ENCODE measurements around the gene DUSP18. TPM values are rescaled to one million over a fixed set of nuclear protein-coding genes. Genes with fewer than 3 reads are reported as not detected.
A peak's percentile ranks its signal among the peaks of the same experiment; 100 is the strongest.
"Not testable (repeated sequence)": the region's sequence is repeated elsewhere in the genome, so short reads cannot be mapped to it uniquely, and the experiment has no call there.

Gene DUSP18
- total RNA-seq, 1 donor from 2014 or later: 10.4 TPM

DNA sequence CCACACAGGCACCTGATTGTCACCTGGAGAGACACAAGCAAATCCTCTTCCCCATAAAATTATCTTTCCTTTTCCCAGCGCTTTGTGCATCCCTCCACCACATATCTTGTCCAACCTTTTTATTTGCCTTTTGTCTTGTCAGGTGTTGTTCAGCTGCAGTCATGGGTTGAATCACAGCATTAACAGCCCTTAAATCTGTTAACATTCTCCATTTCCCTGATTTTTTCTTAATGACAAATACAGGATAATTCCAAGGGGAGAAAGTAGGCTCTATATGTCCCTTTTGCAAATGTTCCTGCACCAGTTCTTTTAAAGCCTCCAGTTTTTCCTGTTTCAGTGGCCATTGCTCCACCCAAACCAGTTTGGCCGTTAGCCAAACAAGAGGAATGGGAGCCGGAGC is 8.9 kb upstream of the DUSP18 start:
- ATAC-seq: not testable (repeated sequence)

DNA sequence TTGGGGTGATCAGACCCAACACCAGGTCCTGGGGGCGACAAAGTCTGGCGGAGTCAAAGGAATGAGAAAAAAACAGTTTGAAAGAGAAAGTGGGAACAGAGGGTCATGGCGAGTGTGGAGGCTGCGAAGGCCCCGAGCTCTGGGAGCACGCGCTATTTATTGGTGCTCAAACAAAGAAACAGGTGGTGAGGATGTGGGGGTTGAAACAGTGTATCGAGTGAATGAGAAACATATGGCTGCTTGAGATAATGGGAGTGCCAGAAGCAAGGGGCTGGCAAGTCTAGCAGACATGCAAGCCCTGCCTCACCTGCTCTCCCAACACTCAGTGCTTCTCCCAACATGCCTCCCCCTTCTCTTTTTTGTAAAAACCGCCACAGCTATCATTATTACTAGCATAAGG is 7.8 kb upstream of the DUSP18 start:
- ATAC-seq: no peak

DNA sequence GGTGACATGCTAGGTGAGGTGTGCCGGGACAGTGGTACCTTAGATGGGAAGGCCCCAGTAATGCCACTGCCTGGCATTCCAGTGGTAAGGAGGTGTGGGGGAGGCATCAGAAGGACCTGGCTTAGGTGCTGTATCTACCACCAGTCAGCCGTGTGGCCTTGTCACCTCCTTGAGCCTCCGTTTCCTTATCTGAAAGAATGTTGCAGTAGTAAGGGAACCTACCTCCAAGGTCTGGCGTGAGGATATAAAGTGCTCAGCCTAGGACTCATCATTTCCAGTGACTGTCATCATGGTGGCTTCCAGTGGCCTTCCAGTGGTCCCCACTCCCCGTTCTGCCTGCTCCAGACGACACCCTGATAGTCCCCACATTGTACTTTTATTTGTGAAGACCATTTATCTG is 6.8 kb upstream of the DUSP18 start:
- ATAC-seq: no peak

DNA sequence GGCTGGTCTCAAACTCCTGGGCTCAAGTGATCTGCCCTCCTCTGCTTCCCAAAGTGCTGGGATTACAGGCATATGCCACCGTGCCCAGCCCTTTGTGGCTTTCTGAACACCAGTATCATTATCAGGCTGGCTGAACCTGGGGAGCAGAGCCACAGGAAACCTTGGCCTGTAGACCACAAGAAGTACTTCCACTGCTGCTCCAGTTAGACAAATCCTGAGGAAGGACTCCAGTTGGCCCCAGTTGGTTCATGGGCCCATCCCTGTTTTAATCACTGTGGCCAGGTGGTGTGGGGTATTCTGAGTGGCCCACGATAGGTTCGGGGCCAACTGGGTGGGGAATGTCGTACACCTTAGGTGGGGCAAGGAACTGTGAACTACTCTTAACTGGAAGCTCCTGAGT is 5.5 kb upstream of the DUSP18 start:
- no peak for ATAC-seq

DNA sequence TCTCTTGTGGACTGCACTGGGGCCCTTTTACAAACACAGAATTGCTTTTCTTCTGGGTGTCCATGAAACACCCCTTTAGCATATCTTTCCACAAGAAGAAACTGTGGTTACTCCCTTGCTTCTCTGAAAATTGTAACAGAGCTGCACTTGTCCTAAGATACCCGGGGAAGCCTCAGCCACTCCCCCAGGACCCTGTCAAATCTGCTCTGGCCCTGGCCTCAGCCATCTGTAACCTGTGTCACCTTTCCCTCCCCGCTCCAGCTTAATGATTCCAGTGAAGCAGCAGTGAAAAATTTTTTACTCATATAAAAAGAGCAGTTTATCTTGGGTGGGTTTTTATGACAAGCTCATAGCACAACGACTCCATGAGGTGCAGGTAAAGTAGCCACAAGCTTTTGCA is 3.4 kb upstream of the DUSP18 start:
- ATAC-seq: no peak

DNA sequence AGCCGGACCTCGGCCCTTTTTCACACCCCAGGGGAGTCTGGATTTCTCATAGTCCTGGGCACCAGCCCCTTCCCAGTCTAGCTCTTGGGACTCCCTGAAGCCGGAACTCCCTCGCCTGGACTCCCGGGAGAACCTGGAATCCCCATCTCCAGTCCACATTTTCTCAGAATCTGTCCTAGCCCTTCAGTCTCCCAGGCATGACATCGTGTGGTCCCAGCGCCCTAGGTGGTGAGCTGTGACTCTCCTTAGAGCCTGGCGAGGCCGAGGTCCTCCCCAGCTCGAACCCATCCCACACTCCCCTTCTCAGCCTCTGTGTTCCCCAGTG is 673 bp upstream of the DUSP18 start:
- ATAC-seq: no peak

DNA sequence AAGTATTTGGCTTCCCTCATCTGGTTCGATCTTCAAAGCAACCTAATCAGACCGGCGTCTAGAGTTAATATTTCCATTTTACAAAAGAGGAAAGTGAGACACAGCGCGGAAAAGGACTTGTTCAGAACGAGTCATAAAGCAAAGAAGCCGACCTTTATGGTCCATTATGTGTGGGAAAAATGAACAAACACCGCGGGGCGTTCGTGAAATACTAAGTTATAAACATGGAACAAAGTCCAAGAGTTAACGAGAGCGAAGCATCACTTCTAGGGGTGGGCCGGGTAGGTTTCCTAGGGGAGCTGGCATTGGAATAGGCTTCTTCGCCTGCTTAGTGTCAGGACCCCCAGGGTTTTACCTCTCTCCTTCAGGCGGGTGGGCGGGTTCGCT is 575 bp downstream of the DUSP18 start:
- ATAC-seq: no peak

DNA sequence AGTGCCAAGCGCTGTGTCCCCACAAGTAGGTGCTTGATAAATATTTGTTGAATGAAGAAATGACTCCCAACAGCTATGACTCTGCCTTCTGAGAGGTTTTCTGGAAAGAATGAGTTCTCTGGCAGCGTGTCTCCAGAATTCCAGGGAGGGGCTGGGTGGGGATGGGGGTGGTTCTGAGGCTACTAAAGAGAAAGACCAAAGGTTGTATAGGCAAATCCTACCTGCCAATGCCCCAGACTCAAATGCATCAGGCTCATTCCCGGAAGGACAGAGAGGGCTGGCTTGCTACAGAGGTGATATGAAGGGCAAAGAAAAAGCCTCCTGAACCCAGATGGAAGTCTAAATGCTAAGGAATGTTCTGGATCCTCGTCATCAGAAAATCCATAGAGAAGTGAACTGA is 1.9 kb downstream of the DUSP18 start:
- ATAC-seq: no peak

DNA sequence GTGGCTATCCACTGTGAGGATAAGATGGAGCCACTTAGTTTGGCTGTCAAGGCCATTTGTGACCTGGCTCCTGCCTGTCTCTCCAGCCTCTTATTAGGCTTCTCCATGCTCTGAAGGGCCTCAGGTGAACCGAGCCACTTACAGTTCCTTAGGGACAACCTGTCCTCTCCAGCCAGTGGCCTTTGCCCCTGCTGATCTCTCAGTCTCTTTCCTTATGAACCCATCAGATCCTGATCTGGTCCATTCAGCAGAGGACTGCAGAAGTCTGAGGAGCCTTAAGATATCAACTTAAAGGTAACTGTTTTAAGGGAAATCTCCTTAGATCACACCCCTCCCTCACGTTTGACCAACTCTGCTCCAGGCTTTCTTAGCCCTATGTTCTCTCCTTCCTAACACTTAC is 2.4 kb downstream of the DUSP18 start:
- ATAC-seq: no peak

DNA sequence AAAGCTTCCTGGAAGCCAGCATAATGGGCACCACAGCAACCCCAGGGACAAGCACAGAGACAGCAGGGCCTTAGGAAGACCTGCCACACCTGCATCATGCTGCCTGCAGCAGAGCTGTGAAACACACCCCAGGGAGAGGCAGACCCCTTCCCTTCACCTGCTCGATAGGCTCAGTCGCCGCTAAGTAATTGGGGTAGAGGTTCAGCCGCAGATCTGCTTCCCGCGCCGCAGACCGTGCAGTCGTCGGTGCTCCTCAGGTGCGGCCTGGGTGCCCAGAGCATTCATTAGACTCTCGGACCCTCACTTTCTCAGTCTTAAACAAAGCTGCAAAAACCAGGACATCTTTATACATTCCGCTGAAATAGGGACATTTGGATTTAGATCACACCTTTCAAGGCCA is 2.9 kb downstream of the DUSP18 start:
- no peak for ATAC-seq

DNA sequence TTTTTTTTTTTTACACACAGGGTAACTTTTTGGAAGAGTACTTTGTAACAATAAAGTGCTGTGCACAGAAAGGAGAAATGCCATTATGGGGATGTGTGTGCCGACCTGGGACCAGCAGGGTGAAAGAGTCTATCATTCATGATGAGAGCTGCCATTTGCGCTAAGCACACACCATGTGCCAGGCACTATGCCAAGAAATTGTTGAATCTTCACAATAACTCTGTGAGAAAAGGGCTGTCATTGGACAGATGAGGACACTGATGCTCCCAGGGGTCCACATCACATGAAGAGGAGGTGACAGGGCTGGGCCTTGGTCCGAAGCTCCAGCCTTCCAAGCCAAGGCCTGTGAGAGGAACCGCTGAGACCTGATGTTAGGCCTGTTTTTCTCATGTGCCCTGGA is 5.6 kb downstream of the DUSP18 start:
- no peak for ATAC-seq

DNA sequence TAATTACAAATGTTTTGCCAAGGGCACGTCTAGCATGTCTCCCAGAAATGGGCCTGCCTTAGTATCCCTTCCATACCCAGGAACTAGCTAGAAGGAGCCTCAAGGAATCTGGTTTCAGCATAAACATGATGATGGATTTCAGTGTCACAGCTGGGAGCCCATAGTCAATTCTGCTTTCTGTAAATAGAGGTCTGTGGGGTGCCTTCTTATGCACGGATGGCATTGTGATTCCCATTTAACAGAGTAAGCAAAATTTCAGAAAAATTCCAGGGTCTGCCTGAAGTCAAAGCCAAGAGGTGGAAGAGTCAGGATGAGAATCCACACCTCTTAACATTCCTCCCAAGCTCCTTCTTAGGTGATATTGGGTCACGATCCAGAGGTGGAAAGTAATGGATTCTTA is 12.1 kb downstream of the DUSP18 start:
- no peak for ATAC-seq

DNA sequence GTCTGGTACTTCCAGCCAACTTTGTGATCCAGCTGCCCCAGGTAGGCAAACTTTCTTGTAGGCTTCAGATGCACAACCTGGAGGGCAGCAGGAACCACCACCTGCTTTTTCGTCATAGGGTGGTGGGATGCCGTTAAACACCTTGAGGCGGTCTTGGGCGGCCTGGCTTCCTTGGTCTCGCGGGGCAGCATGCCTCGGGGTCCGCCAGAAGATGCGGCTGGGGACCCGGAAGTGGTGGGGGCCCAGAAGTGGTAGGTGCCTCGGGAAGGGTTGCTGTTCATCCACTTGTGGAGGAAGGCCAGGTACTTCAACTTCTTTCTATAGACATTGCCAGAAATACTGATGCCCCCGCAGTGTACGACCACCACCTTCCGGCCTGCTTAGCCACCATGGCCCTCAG is 13.3 kb downstream of the DUSP18 start:
- ATAC-seq: no peak

DNA sequence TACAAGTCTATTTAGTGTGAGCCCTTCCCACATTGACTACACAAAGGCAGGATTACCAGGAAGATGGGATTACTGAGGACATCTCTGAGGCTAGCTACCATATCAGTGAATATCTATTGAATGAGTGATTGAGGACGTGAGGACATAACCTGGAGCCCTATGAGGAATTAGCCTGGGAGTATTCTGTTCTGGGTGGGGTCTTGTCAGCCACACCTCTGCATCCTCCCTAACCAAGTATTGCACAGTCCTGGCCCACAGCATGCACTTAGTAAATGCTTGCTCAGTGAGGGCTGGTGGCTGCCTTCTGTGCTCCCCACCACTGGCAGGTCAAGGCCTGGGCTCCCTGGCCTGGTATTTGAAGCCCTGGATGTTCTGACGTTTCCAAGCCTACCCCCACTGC is 14.8 kb downstream of the DUSP18 start:
- ATAC-seq: no peak

DNA sequence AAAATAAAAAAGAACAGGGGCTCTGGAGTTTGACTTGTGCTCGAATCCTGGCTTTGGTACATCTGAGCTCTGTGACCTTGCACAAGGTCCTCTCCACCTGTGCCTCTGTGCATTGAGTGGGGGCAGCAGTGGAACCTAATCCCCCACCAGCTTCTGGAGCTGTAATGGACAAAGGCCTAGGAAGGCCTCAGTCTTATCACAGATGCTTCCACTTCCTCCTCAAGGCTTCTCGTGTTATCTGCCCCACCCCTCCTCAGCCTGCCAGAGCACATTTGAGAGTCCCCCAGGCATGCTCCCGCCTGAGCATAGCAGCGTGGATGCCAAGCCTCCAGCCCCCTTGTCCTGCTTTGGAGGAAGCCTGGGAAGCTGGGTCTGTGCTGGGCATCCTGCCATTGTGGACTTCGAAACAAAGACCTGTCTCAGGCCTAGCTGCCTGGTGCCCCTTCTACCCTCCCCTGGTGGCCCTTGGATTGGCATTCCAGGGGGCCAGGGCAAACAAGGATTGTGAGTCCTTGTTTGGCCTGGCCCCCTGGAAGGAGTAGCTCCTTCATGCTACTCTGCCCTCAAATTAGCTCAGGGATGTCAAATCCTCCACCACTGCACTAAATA is 17.1 kb downstream of the DUSP18 start:
- no peak for ATAC-seq

DNA sequence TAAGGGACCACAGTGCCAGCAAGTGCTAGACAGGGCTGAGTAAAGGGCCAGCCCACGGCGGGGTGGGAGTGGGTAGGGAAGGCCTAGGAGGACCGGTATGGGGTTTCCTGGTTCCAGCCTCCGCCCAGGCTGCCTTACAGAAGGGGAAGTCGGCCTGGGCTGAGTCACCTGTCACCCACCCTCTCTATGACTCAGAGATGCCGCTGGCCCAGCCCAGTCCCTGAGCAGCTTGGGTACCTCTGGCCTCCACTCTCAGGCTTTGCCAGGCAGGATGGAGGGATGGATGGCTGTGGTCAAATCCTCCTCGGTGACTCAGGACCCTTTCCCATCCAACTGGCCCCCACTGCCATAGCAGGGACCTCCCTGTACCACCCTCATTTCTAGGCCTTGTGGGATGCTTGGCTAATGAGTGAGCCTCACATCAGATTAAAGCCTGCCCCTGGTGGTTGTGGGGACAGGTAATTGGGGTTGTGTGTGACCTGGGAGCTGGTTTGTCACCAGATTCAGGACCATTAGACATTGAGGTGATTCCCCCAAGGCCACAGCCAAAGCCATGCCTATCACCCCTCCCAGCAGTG is 18.2 kb downstream of the DUSP18 start:
- peak; percentile 98 for ATAC-seq

DNA sequence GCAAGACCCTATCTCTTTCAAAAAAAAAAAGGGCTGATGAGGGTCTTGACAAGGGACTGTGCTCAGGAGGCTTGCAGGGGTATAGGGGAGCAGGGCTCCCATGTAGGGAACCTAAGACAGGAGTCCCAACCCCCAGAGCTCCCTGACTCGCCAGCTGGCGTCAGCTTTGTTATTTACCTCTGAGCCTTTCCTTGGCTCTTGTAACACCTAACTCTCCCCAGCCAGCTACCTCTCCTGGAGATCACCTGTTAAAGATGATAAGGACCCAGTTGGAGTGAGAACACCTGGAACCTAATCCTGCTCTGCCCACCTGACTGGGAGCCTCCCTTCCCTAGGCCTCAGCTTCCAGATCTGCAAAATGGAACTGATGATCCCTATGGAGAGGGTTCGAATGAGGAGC is 18.9 kb downstream of the DUSP18 start:
- ATAC-seq: no peak

DNA sequence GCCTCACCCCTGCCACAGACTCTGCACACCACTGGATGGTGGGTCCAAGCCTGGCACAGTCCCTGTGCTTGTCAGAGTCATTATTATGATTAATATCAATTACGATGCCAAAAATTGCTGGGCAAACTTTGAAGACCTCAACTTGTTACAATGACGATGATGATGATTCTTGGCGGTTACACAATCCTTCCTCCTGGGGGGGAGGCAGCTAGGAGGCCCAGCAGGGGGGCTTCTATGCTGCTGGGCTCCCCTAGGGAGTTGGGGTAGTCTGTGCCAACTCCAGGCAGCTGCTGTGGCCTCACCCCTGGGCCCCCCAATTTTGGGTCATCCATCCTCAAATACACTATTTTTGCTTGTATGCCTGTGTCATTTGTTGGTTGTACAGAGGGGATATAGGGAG is 20.1 kb downstream of the DUSP18 start:
- no peak for ATAC-seq

DNA sequence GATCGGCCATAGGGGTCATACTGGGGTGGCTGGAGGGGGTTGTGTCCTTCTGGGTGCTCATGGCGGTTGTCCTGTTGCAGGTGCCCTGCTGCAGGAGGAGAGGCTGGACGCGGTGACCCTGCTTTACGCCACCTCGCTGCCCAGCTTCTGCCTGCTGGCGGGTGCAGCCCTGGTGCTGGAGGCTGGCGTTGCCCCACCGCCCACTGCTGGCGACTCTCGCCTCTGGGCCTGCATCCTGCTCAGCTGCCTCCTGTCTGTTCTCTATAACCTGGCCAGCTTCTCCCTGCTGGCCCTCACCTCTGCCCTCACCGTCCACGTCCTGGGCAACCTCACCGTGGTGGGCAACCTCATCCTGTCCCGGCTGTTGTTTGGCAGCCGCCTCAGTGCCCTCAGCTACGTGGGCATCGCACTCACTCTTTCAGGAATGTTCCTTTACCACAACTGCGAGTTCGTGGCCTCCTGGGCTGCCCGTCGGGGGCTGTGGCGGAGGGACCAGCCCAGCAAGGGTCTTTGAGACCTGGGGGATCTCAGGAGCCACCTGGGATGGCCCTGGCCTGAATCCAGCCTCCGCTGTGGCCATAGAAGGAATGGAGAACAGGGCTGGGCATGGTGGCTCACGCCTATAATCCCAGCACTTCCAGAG is 21.0 kb downstream of the DUSP18 start:
- no peak for ATAC-seq

DNA sequence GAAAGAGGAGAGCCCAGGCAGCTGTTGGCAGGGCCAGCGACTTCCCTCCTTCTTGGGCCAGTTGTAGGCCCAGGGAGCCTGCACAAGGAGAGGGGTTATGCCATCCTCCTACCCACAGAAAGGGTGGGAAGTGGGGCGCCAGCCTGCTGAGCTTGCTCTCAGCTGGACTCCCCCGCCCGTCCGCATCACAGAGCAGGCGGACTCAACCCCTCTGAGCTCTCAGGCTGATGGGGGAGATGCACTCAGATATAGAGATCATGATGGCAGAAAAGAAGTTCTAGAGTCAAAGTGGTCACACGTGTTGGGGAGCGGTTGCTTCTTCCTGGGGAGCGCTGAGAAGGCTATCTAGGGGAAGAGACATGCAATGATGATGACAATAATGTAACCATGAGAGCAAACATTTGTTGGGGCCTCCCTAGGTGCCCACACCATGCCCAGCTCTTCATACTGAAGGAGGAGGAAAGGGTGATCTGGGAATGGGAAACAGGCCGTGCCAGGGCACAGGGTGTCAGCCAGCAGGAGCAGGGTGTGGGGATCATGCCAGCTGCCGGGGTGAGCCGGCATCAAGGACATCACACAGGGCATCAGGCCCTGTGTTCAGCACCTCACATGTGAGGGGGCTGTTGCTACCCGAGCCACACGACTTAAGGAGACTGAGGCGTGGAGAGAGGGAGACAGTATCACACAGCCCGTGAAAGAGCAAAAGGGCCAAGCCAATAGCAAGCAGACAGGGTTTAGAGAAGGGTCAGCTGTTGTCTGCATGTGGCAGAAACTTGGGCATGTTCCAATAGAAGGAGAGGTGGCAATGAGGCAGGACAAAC is 24.4 kb downstream of the DUSP18 start:
- no peak for ATAC-seq

DNA sequence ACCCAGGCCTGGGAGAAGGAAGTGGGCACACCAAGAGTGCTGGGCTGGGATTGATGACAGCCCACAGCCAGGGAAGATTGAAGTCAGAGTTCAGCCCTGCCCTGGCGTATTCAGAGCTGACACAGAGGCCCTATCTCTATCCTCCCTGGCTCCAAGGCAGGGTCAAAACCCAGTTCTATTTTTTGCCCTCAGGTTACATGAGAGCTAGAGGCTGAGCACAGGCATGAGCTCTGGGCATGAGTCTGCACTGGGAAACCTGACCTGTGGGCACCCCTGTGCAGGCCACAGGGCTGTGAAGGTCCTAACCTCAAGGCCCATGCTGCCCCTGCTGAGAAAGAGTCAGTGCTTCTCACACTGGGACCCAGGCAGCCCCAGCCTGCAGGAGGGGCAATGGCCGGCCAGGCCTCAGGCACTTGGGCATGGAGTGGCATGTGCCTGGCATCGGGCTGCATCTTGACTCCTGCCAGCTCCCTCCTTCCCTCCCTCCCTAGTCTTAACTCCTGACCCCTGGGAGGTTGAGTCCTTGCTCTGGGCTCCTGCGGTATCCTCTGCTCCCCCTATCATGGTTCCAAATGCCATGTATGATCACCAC is 26.7 kb downstream of the DUSP18 start:
- no peak for ATAC-seq

DNA sequence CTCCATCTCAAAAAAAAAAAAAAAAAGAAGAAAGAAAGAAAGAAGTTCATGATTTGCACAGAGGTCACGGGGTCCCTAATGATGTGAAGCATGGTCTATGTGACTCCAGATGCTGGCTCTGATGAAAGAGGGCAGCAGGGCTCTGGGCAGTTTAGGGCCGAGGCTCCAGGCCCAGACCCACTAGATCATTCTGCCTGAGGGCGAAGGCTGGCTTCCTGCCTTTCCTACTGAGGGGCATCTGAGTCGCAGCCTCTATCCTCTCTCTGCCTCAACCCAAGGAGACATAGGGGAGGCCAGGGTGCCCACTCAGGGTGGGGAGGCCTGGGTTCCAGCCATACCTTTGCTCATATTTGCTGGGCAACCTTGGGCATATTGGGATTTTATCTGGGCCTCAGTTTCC is 27.3 kb downstream of the DUSP18 start:
- ATAC-seq: no peak

DNA sequence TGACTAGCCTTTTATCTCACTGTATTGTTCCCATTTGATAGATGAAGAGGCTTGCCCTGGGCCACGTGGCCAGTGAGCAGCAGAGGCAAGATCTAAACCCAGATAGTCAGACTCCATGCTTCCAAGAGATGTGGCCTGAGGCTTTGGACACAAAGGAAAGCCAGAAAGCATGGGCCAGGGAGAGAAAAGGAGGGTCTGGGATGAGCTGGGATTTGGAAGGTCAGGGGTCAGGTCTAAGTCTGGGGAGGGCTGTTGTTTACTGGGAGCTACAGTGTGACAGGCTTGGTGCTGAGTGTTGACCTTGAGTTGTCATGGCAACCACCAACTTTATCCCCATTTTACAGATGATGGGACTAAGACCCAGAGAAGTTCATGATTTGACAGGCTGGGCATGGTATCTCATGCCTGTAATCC is 30.0 kb downstream of the DUSP18 start:
- ATAC-seq: no peak
